Activated naive CD8-positive, alpha-beta T cell treated with anti-CD3 and anti-CD28 coated beads, Interleukin-2, amount 50 U/mL, for 24 hours (primary cell): ENCODE data around the gene DCHS2.
"Not testable (repeated sequence)": the region's sequence is repeated elsewhere in the genome, so short reads cannot be mapped to it uniquely, and the experiment has no call there.

Experiments used
- ATAC-seq: fragments of 150-1000 bp; cut with Tn5 transposase; one replicate; pipeline ENCODE4 v1.10.0; 2021
- DNase-seq: peaks from one replicate; pipeline ENCODE4 v3.0.0; 2021
- H3K27ac Mint-ChIP-seq: one replicate; pipeline ENCODE4 v1.8.0; 2021; ENCODE audit warnings: mild to moderate bottlenecking, mixed read lengths
- H3K27me3 Mint-ChIP-seq: one replicate; pipeline ENCODE4 v1.8.0; 2021; ENCODE audit warnings: mixed read lengths
- H3K36me3 Mint-ChIP-seq: one replicate; pipeline ENCODE4 v1.8.0; 2021; ENCODE audit warnings: low read depth, mixed read lengths
- H3K4me1 Mint-ChIP-seq: one replicate; pipeline ENCODE4 v1.8.0; 2021; ENCODE audit warnings: mixed read lengths
- H3K4me3 Mint-ChIP-seq: one replicate; pipeline ENCODE4 v1.8.0; 2021; ENCODE audit warnings: mild to moderate bottlenecking, moderate library complexity, mixed read lengths
- H3K9me3 Mint-ChIP-seq: one replicate; pipeline ENCODE4 v1.8.0; 2021; ENCODE audit warnings: mixed read lengths

The DCHS2 gene

GRCh38 chr4:154231806-154232478 lies 259.7 kb downstream of the DCHS2 start:
- no peak overlapping the region for H3K27ac Mint-ChIP-seq
- no peak for DNase-seq
- no peaks in the 10 kb centered on the region for H3K36me3 Mint-ChIP-seq
- no peaks in the 10 kb centered on the region for H3K9me3 Mint-ChIP-seq
- no peak for ATAC-seq
- H3K27me3 Mint-ChIP-seq = peaks cover 21% of the 10 kb centered on the region
- H3K4me1 Mint-ChIP-seq = no peaks in the 10 kb centered on the region
- H3K4me3 Mint-ChIP-seq = no peak overlapping the region

GRCh38 chr4:154230723-154231122 lies 260.9 kb downstream of the DCHS2 start:
- Mint-ChIP-seq H3K27me3 (peaks cover 24% of the 10 kb centered on the region), H3K9me3 (no peaks in the 10 kb centered on the region), H3K36me3 (no peaks in the 10 kb centered on the region), H3K4me1 (no peaks in the 10 kb centered on the region), H3K27ac (no peak overlapping the region), H3K4me3 (no peak overlapping the region)
- ATAC-seq (no peak), DNase-seq (no peak)

- Mint-ChIP-seq H3K9me3 (no peaks in the 10 kb centered on the region), H3K27ac (no peak overlapping the region), H3K36me3 (no peaks in the 10 kb centered on the region), H3K27me3 (peaks cover 24% of the 10 kb centered on the region), H3K4me3 (no peak overlapping the region), H3K4me1 (no peaks in the 10 kb centered on the region)
- DNase-seq = no peak
- ATAC-seq = no peak
Observed at GRCh38 chr4:154230091-154230490, 261.5 kb downstream of the DCHS2 start.

- Mint-ChIP-seq H3K9me3 (peaks cover 20% of the 10 kb centered on the region), H3K27me3 (peaks cover 4% of the 10 kb centered on the region), H3K27ac (no peak overlapping the region), H3K4me3 (no peak overlapping the region), H3K36me3 (peaks cover 4% of the 10 kb centered on the region), H3K4me1 (no peaks in the 10 kb centered on the region)
- ATAC-seq (no peak), DNase-seq (no peak)
Observed at GRCh38 chr4:154222875-154223274, 268.7 kb downstream of the DCHS2 start.

GRCh38 chr4:154218051-154218450 lies 273.5 kb downstream of the DCHS2 start:
- Mint-ChIP-seq H3K36me3 (peaks cover 2% of the 10 kb centered on the region), H3K4me3 (no peak overlapping the region), H3K27ac (no peak overlapping the region), H3K27me3 (peaks cover 3% of the 10 kb centered on the region), H3K9me3 (peaks cover 10% of the 10 kb centered on the region), H3K4me1 (no peaks in the 10 kb centered on the region)
- ATAC-seq (no peak), DNase-seq (no peak)

GRCh38 chr4:154217384-154217783 lies 274.2 kb downstream of the DCHS2 start:
- not testable (repeated sequence) for ATAC-seq, H3K4me3 Mint-ChIP-seq, H3K4me1 Mint-ChIP-seq, H3K9me3 Mint-ChIP-seq, H3K27me3 Mint-ChIP-seq, DNase-seq, H3K36me3 Mint-ChIP-seq, H3K27ac Mint-ChIP-seq

- DNase-seq = no peak
- no peaks in the 10 kb centered on the region for H3K36me3 Mint-ChIP-seq
- no peaks in the 10 kb centered on the region for H3K4me1 Mint-ChIP-seq
- H3K4me3 Mint-ChIP-seq = no peak overlapping the region
- H3K9me3 Mint-ChIP-seq = no peaks in the 10 kb centered on the region
- H3K27me3 Mint-ChIP-seq = peaks cover 10% of the 10 kb centered on the region
- ATAC-seq = no peak
- no peak overlapping the region for H3K27ac Mint-ChIP-seq
Observed at GRCh38 chr4:154211506-154211905, 280.1 kb downstream of the DCHS2 start.

- H3K4me1 Mint-ChIP-seq = no peaks in the 10 kb centered on the region
- H3K27me3 Mint-ChIP-seq = peaks cover 14% of the 10 kb centered on the region
- ATAC-seq = no peak
Observed at GRCh38 chr4:154208424-154208823, 283.2 kb downstream of the DCHS2 start.

GRCh38 chr4:154205471-154205870 lies 286.1 kb downstream of the DCHS2 start:
- Mint-ChIP-seq H3K27ac (no peak overlapping the region), H3K4me3 (no peak overlapping the region), H3K9me3 (no peaks in the 10 kb centered on the region), H3K4me1 (no peaks in the 10 kb centered on the region), H3K27me3 (peaks cover 16% of the 10 kb centered on the region), H3K36me3 (no peaks in the 10 kb centered on the region)
- DNase-seq (no peak), ATAC-seq (no peak)

More at GRCh38 chr4:154208424-154208823, 283.2 kb downstream of the DCHS2 start:
- no peaks in the 10 kb centered on the region for H3K36me3 Mint-ChIP-seq
- H3K9me3 Mint-ChIP-seq = no peaks in the 10 kb centered on the region
- DNase-seq = no peak
- H3K27ac Mint-ChIP-seq = no peak overlapping the region
- no peak overlapping the region for H3K4me3 Mint-ChIP-seq

- DNase-seq (no peak), ATAC-seq (no peak)
- H3K36me3 Mint-ChIP-seq = peaks cover 2% of the 10 kb centered on the region
- peaks cover 16% of the 10 kb centered on the region for H3K27me3 Mint-ChIP-seq
- no peaks in the 10 kb centered on the region for H3K4me1 Mint-ChIP-seq
- no peak overlapping the region for H3K4me3 Mint-ChIP-seq
- no peak overlapping the region for H3K27ac Mint-ChIP-seq
- H3K9me3 Mint-ChIP-seq = peaks cover 10% of the 10 kb centered on the region
Observed at GRCh38 chr4:154194649-154195048, 296.9 kb downstream of the DCHS2 start.

GRCh38 chr4:154192585-154192984 lies 299.0 kb downstream of the DCHS2 start:
- Mint-ChIP-seq H3K27ac (no peak overlapping the region), H3K4me3 (no peak overlapping the region), H3K4me1 (no peaks in the 10 kb centered on the region), H3K27me3 (peaks cover 23% of the 10 kb centered on the region), H3K9me3 (peaks cover 10% of the 10 kb centered on the region), H3K36me3 (peaks cover 2% of the 10 kb centered on the region)
- no peak for ATAC-seq
- DNase-seq = no peak

- no peak for DNase-seq
- no peaks in the 10 kb centered on the region for H3K36me3 Mint-ChIP-seq
Observed at GRCh38 chr4:154189346-154189745, 302.3 kb downstream of the DCHS2 start.

GRCh38 chr4:154186888-154187287 lies 304.7 kb downstream of the DCHS2 start:
- no peaks in the 10 kb centered on the region for H3K9me3 Mint-ChIP-seq
- DNase-seq (no peak), ATAC-seq (no peak)
- no peaks in the 10 kb centered on the region for H3K4me1 Mint-ChIP-seq
- H3K36me3 Mint-ChIP-seq = no peaks in the 10 kb centered on the region
- peaks cover 23% of the 10 kb centered on the region for H3K27me3 Mint-ChIP-seq
- no peak overlapping the region for H3K27ac Mint-ChIP-seq
- H3K4me3 Mint-ChIP-seq = no peak overlapping the region

More at GRCh38 chr4:154189346-154189745, 302.3 kb downstream of the DCHS2 start:
- Mint-ChIP-seq H3K9me3 (no peaks in the 10 kb centered on the region), H3K27me3 (peaks cover 26% of the 10 kb centered on the region), H3K4me1 (no peaks in the 10 kb centered on the region), H3K4me3 (no peak overlapping the region), H3K27ac (no peak overlapping the region)
- ATAC-seq = no peak

- H3K27me3 Mint-ChIP-seq = peaks cover 23% of the 10 kb centered on the region
Observed at GRCh38 chr4:154186035-154186434, 305.6 kb downstream of the DCHS2 start.

GRCh38 chr4:154184238-154184637 lies 307.4 kb downstream of the DCHS2 start:
- Mint-ChIP-seq H3K27me3 (peaks cover 13% of the 10 kb centered on the region), H3K4me3 (no peak overlapping the region), H3K27ac (no peak overlapping the region), H3K36me3 (no peaks in the 10 kb centered on the region), H3K9me3 (no peaks in the 10 kb centered on the region), H3K4me1 (no peaks in the 10 kb centered on the region)
- ATAC-seq = no peak
- DNase-seq = no peak

More at GRCh38 chr4:154186035-154186434, 305.6 kb downstream of the DCHS2 start:
- H3K4me3 Mint-ChIP-seq = no peak overlapping the region
- no peak overlapping the region for H3K27ac Mint-ChIP-seq
- no peaks in the 10 kb centered on the region for H3K4me1 Mint-ChIP-seq
- no peaks in the 10 kb centered on the region for H3K36me3 Mint-ChIP-seq
- H3K9me3 Mint-ChIP-seq = no peaks in the 10 kb centered on the region
- no peak for DNase-seq
- ATAC-seq = no peak

- Mint-ChIP-seq H3K9me3 (no peaks in the 10 kb centered on the region), H3K36me3 (no peaks in the 10 kb centered on the region), H3K27ac (no peak overlapping the region), H3K27me3 (peaks cover 17% of the 10 kb centered on the region), H3K4me3 (no peak overlapping the region), H3K4me1 (no peaks in the 10 kb centered on the region)
- DNase-seq (no peak), ATAC-seq (no peak)
Observed at GRCh38 chr4:154183264-154183663, 308.3 kb downstream of the DCHS2 start.
